Myometrial cell (primary cell): ENCODE data around the gene MED27. TPM values are rescaled to one million over a fixed set of nuclear protein-coding genes. Genes with fewer than 3 reads are reported as not detected.

Experiments
- total RNA-seq: library from RNA; depleted of rRNA; stranded (reverse); fragments of >200 nt; gene quantifications from 2 replicates; pipeline ENCODE4 v1.2.3, GENCODE V29; 2015

MED27 gene, protein sequence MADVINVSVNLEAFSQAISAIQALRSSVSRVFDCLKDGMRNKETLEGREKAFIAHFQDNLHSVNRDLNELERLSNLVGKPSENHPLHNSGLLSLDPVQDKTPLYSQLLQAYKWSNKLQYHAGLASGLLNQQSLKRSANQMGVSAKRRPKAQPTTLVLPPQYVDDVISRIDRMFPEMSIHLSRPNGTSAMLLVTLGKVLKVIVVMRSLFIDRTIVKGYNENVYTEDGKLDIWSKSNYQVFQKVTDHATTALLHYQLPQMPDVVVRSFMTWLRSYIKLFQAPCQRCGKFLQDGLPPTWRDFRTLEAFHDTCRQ
- total RNA-seq, result 39.9 and 41.5 TPM in 2 replicates

DNA sequence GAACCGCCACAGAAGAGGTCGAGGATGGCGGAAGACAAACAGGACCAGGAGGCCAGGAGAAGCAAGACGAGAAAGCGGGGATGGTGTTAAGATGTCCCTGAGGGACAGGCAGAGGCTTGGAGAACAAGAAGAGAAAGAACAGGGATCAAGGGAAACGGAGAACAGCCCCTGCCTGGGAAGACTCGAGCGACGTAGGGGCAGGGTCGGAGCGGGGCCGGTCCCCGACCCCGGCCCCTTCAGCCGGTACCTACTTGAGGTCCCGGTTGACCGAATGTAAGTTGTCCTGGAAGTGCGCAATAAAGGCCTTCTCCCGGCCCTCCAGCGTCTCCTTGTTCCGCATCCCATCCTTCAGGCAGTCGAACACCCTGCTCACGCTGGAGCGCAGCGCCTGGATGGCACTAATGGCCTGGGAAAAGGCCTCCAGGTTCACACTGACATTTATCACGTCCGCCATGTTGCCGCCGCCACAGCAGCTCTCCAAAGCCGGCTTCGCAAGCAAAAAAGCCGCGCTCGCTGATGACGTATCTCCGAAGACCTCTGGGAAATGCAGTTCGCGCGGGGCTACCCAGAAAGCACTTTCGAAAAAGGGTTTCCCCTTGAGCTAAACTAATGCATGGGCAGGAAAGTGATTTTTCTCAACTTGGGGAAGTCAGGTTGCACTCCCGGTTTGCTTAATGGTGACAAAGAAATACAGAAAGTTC is at the start of gene MED27:
TSS of gene MED27 (minus strand) at position 477 of the 701 bp plus-strand sequence. CDS start at position 454, 23 bp downstream.

Other genes with a start within 250 kb of the MED27 start
- under 0.01 and 0.58 TPM in 2 replicates for gene NTNG2, start 82.2 kb upstream of the MED27 start, total RNA-seq